Hepatocyte (in vitro differentiated cells): Measurements from ENCODE around the gene AFAP1L2. TPM values are rescaled to one million over a fixed set of nuclear protein-coding genes. Genes with fewer than 3 reads are reported as not detected.

Source experiments
- DNase-seq: peaks from one replicate; pipeline ENCODE4 v3.0.0-alpha.2; 2016; ENCODE audit warnings: low spot score
- H2AFZ ChIP-seq: fragments of 200-600 bp; sonication (generic); 2 replicates; pipeline ENCODE4 v1.6.0; 2016; ENCODE audit warnings: antibody characterized with exemption, mild to moderate bottlenecking
- H3K27ac ChIP-seq: fragments of 200-600 bp; sonication (generic); 2 replicates; pipeline ENCODE4 v1.5.1; 2016; ENCODE audit warnings: mild to moderate bottlenecking
- H3K27me3 ChIP-seq: fragments of 200-600 bp; sonication (generic); 2 replicates; pipeline ENCODE4 v1.6.1; 2016
- H3K36me3 ChIP-seq: fragments of 200-600 bp; sonication (generic); replicated peaks from 2 replicates; pipeline ENCODE4 v1.5.1; 2016; ENCODE audit warnings: low read depth; ENCODE audit not compliant: insufficient read depth
- H3K4me1 ChIP-seq: fragments of 200-600 bp; sonication (generic); 2 replicates; pipeline ENCODE4 v1.5.1; 2016; ENCODE audit warnings: mild to moderate bottlenecking, moderate library complexity; ENCODE audit not compliant: insufficient read depth
- H3K4me2 ChIP-seq: fragments of 200-600 bp; sonication (generic); 2 replicates; pipeline ENCODE4 v1.6.0; 2016
- H3K4me3 ChIP-seq: fragments of 200-600 bp; sonication (generic); 2 replicates; pipeline ENCODE4 v1.5.1; 2016; ENCODE audit warnings: mild to moderate bottlenecking
- H3K79me2 ChIP-seq: fragments of 200-600 bp; sonication (generic); 2 replicates; pipeline ENCODE4 v1.6.0; 2017; ENCODE audit warnings: mild to moderate bottlenecking
- H3K9me2 ChIP-seq: fragments of 200-600 bp; sonication (generic); replicated peaks from 2 replicates; pipeline ENCODE4 v1.6.0; 2017; ENCODE audit warnings: mild to moderate bottlenecking; ENCODE audit not compliant: insufficient read depth
- H3K9me3 ChIP-seq: fragments of 200-600 bp; sonication (generic); 2 replicates; pipeline ENCODE4 v1.5.1; 2016; ENCODE audit warnings: low read depth, mild to moderate bottlenecking
- H4K20me1 ChIP-seq: fragments of 200-600 bp; sonication (generic); 2 replicates; pipeline ENCODE4 v1.6.0; 2016; ENCODE audit warnings: mild to moderate bottlenecking; ENCODE audit not compliant: insufficient read depth, poor library complexity, severe bottlenecking
- EZH2 ChIP-seq: fragments of 200-600 bp; sonication (generic); IDR thresholded peaks from 2 replicates; pipeline ENCODE4 v1.6.1; 2016; ENCODE audit warnings: antibody characterized with exemption, mild to moderate bottlenecking, borderline replicate concordance
- EZH2phosphoT487 ChIP-seq: fragments of 200-600 bp; sonication (generic); IDR thresholded peaks from one replicate; pipeline ENCODE4 v1.6.1; 2018; ENCODE audit warnings: antibody characterized with exemption, mild to moderate bottlenecking, low read depth, moderate library complexity; ENCODE audit not compliant: unreplicated experiment, severe bottlenecking
- WGBS: methylation state at CpG from one replicate; pipeline ENCODE4 v1.1.6; 2016; ENCODE audit warnings: low lambda C conversion rate; ENCODE audit errors: missing lambda C conversion rate; 5-methylcytosine and 5-hydroxymethylcytosine counted together
- polyA plus RNA-seq: library from polyadenylated mRNA; unstranded; fragments of >200 nt; fragmentation: Nextera tagmentation; extraction: Ambion mirVana; gene quantifications from 2 replicates; pipeline ENCODE4 v1.2.1, GENCODE V29; 2016
- total RNA-seq: library from RNA; depleted of rRNA; stranded (reverse); fragments of >200 nt; gene quantifications from 2 replicates; pipeline ENCODE4 v1.2.3, GENCODE V29; 2014
- TF ChIP-seq, protein P1 (sequence below): fragments of 200-600 bp; sonication (generic); IDR thresholded peaks from 2 replicates; pipeline ENCODE4 v1.5.1; 2016; ENCODE audit warnings: antibody characterized with exemption, mild to moderate bottlenecking; ENCODE audit not compliant: poor library complexity

AFAP1L2 gene
- total and polyA plus RNA-seq, 2 experiments from 2014 or later: 6.1 to 9.6 TPM

DNA sequence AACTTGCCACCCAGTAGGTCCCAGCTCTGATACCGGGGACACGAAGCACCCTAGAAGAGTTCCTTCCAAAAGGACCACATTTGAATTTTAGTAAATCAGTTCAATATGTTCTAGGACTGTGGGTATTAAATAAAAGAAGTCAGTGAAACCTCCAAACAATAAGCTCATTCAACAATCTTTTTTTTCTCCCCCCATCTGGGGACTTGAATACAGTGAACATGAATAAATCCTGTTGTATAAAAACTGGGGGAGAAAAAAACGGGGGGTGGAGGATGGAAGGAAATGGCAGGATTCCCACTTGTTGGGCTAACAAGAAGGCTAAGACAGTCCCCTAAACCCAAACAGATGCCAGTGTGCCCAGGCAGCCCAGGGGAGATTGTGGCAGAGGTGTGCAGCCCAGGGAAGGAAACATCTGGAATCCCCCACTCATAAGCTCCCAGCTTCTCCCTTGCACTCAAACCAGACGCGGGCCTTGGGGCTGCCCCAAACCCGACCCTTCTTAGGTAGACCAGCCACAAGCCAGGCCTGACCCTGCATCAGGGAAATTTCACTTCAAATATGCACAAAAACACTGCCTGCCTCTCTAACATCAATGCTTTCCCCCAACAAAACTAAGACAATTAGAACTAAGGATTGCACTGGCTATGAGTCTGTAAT, 8.8 kb downstream of the AFAP1L2 start:
- 91% methylated on average over 6 of the region's 6 CpGs for WGBS
- H3K4me3 ChIP-seq: no peak overlapping the region
- no peaks in the 10 kb centered on the region for H3K9me2 ChIP-seq
- H4K20me1 ChIP-seq: no peaks in the 10 kb centered on the region
- H3K4me1 ChIP-seq: peaks cover 9% of the 10 kb centered on the region
- H3K36me3 ChIP-seq: no peaks in the 10 kb centered on the region
- no peaks in the 10 kb centered on the region for H3K9me3 ChIP-seq
- no peak overlapping the region for H2AFZ ChIP-seq
- no peak overlapping the region for H3K27ac ChIP-seq
- H3K79me2 ChIP-seq: no peaks in the 10 kb centered on the region
- H3K4me2 ChIP-seq: no peak overlapping the region
- no peak for DNase-seq
- H3K27me3 ChIP-seq: no peaks in the 10 kb centered on the region
- TF ChIP-seq EZH2 (no peak), EZH2phosphoT487 (no peak)
- TF ChIP-seq, protein P1, sequence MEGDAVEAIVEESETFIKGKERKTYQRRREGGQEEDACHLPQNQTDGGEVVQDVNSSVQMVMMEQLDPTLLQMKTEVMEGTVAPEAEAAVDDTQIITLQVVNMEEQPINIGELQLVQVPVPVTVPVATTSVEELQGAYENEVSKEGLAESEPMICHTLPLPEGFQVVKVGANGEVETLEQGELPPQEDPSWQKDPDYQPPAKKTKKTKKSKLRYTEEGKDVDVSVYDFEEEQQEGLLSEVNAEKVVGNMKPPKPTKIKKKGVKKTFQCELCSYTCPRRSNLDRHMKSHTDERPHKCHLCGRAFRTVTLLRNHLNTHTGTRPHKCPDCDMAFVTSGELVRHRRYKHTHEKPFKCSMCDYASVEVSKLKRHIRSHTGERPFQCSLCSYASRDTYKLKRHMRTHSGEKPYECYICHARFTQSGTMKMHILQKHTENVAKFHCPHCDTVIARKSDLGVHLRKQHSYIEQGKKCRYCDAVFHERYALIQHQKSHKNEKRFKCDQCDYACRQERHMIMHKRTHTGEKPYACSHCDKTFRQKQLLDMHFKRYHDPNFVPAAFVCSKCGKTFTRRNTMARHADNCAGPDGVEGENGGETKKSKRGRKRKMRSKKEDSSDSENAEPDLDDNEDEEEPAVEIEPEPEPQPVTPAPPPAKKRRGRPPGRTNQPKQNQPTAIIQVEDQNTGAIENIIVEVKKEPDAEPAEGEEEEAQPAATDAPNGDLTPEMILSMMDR: no peak

DNA sequence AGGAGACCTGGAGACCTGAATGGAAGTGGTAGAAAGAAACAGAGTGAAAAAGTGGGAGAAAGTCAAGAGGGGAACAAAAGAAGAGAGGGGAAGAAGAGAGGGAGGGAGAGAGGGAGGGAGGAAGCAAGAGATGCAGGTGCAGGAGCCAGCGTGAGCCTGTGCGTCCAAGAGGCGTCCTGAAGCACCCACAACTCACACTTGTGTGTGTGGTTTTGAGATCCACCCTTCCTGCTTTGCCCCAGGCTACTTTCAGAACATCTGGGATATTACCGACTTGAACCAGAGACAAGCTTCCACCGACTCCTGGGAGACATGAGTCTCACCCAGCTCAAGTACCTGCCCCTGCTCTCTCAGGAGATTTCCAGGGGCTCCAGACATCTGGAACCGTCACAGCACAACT, 9.8 kb downstream of the AFAP1L2 start:
- Histone ChIP-seq H3K27me3 (no peaks in the 10 kb centered on the region), H4K20me1 (no peaks in the 10 kb centered on the region), H3K9me3 (no peaks in the 10 kb centered on the region), H3K36me3 (no peaks in the 10 kb centered on the region), H3K4me3 (no peak overlapping the region), H3K27ac (no peak overlapping the region), H3K4me2 (no peak overlapping the region), H3K4me1 (peaks cover 9% of the 10 kb centered on the region), H3K79me2 (no peaks in the 10 kb centered on the region), H2AFZ (no peak overlapping the region), H3K9me2 (no peaks in the 10 kb centered on the region)
- WGBS: 90% methylated on average over 6 of the region's 6 CpGs
- TF ChIP-seq EZH2phosphoT487 (no peak), EZH2 (no peak)
- TF ChIP-seq, protein P1: no peak
- no peak for DNase-seq

DNA sequence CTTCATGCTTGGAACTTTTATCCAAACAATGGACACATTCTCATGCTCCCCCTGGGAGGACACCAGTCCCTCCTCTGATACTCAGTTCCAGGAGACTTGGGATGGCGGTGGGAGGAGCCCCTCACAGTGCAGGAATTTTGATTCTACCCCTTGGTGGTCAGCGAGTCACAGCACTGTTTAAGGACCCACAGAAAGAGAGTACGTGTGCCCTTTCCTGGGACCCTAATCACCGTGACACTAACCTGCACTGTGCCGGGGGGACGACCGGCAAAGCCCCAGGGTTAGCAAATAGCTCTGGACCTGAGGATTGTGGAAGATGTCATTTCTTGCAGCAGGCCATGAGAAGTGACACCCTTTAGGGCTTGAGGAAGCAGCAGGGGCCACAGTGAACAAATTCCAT, 10.4 kb downstream of the AFAP1L2 start:
- H3K27ac ChIP-seq: no peak overlapping the region
- no peak overlapping the region for H2AFZ ChIP-seq
- TF ChIP-seq EZH2 (no peak), EZH2phosphoT487 (no peak)
- TF ChIP-seq, protein P1: no peak
- H3K79me2 ChIP-seq: no peaks in the 10 kb centered on the region
- no peak overlapping the region for H3K4me3 ChIP-seq
- no peaks in the 10 kb centered on the region for H3K36me3 ChIP-seq
- H3K4me1 ChIP-seq: peaks cover 9% of the 10 kb centered on the region
- WGBS: 91% methylated on average over 7 of the region's 7 CpGs
- H3K9me3 ChIP-seq: no peaks in the 10 kb centered on the region
- no peak for DNase-seq
- no peaks in the 10 kb centered on the region for H4K20me1 ChIP-seq
- no peaks in the 10 kb centered on the region for H3K27me3 ChIP-seq
- no peaks in the 10 kb centered on the region for H3K9me2 ChIP-seq
- no peak overlapping the region for H3K4me2 ChIP-seq
